Measurements from ENCODE around the gene NPL.

NPL gene

GRCh38 chr1:182791281-182792179 lies 2.0 kb downstream of the NPL start:
- H3K4me1 ChIP-seq (ENCODE audit: control insufficient read depth in 5 of 5, insufficient read depth in 5 of 5, low read length in 5 of 5): peaks cover 0 to 19% (median 14%) of the 10 kb centered on the region in 5 donors
- no peaks in the 10 kb centered on the region for H3K27me3 ChIP-seq (ENCODE audit: control insufficient read depth in 5 of 5, insufficient read depth in 4 of 5, low read length in 5 of 5)
- peaks cover 0 to 7% (median 2%) of the 10 kb centered on the region in 5 donors for H3K36me3 ChIP-seq (ENCODE audit: control insufficient read depth in 5 of 5, insufficient read depth in 5 of 5, low read length in 5 of 5)
- peak overlapping the region in 2 of 5 donors; percentile 5 to 8 for H3K9ac ChIP-seq (ENCODE audit: low read length in 5 of 5)
- no peak overlapping the region for H3K27ac ChIP-seq (ENCODE audit: low read depth, low read length)
- H3K4me3 ChIP-seq (ENCODE audit: low read depth in 1 of 5, low read length in 5 of 5): peak overlapping the region in 1 of 5 donors; percentile 82
- H3K9me3 ChIP-seq (ENCODE audit: control insufficient read depth in 5 of 5, low read length in 5 of 5): no peaks in the 10 kb centered on the region

GRCh38 chr1:182794091-182794490 lies 4.5 kb downstream of the NPL start:
- Histone ChIP-seq H3K9ac (ENCODE audit: low read length in 5 of 5) (no peak overlapping the region), H3K4me1 (ENCODE audit: control insufficient read depth in 5 of 5, insufficient read depth in 5 of 5, low read length in 5 of 5) (peaks cover 0 to 14% (median 10%) of the 10 kb centered on the region in 5 donors)

GRCh38 chr1:182794676-182795201 lies 5.2 kb downstream of the NPL start:
- Histone ChIP-seq H3K27ac (ENCODE audit: low read depth, low read length) (no peak overlapping the region), H3K36me3 (ENCODE audit: control insufficient read depth in 5 of 5, insufficient read depth in 5 of 5, low read length in 5 of 5) (peaks cover 0 to 8% (median 7%) of the 10 kb centered on the region in 5 donors), H3K9me3 (ENCODE audit: control insufficient read depth in 5 of 5, low read length in 5 of 5) (no peaks in the 10 kb centered on the region), H3K9ac (ENCODE audit: low read length in 5 of 5) (no peak overlapping the region), H3K4me3 (ENCODE audit: low read depth in 1 of 5, low read length in 5 of 5) (no peak overlapping the region), H3K4me1 (ENCODE audit: control insufficient read depth in 5 of 5, insufficient read depth in 5 of 5, low read length in 5 of 5) (peaks cover 0 to 9% (median 5%) of the 10 kb centered on the region in 5 donors), H3K27me3 (ENCODE audit: control insufficient read depth in 5 of 5, insufficient read depth in 4 of 5, low read length in 5 of 5) (no peaks in the 10 kb centered on the region)

More at GRCh38 chr1:182794091-182794490, 4.5 kb downstream of the NPL start:
- no peak overlapping the region for H3K27ac ChIP-seq (ENCODE audit: low read depth, low read length)
- no peaks in the 10 kb centered on the region for H3K27me3 ChIP-seq (ENCODE audit: control insufficient read depth in 5 of 5, insufficient read depth in 4 of 5, low read length in 5 of 5)
- no peaks in the 10 kb centered on the region for H3K9me3 ChIP-seq (ENCODE audit: control insufficient read depth in 5 of 5, low read length in 5 of 5)
- H3K4me3 ChIP-seq (ENCODE audit: low read depth in 1 of 5, low read length in 5 of 5): no peak overlapping the region
- H3K36me3 ChIP-seq (ENCODE audit: control insufficient read depth in 5 of 5, insufficient read depth in 5 of 5, low read length in 5 of 5): peaks cover 0 to 8% (median 7%) of the 10 kb centered on the region in 5 donors

GRCh38 chr1:182795563-182796228 lies 6.1 kb downstream of the NPL start:
- H3K27ac ChIP-seq (ENCODE audit: low read depth, low read length): peak overlapping the region; percentile 2
- no peak overlapping the region for H3K4me3 ChIP-seq (ENCODE audit: low read depth in 1 of 5, low read length in 5 of 5)
- peaks cover 0 to 5% (median 0%) of the 10 kb centered on the region in 5 donors for H3K4me1 ChIP-seq (ENCODE audit: control insufficient read depth in 5 of 5, insufficient read depth in 5 of 5, low read length in 5 of 5)
- H3K9me3 ChIP-seq (ENCODE audit: control insufficient read depth in 5 of 5, low read length in 5 of 5): no peaks in the 10 kb centered on the region
- H3K9ac ChIP-seq (ENCODE audit: low read length in 5 of 5): no peak overlapping the region
- peaks cover 0 to 8% (median 7%) of the 10 kb centered on the region in 5 donors for H3K36me3 ChIP-seq (ENCODE audit: control insufficient read depth in 5 of 5, insufficient read depth in 5 of 5, low read length in 5 of 5)
- H3K27me3 ChIP-seq (ENCODE audit: control insufficient read depth in 5 of 5, insufficient read depth in 4 of 5, low read length in 5 of 5): no peaks in the 10 kb centered on the region

- H3K27ac ChIP-seq (ENCODE audit: low read depth, low read length): no peak overlapping the region
- H3K4me1 ChIP-seq (ENCODE audit: control insufficient read depth in 5 of 5, insufficient read depth in 5 of 5, low read length in 5 of 5): no peaks in the 10 kb centered on the region
- no peak overlapping the region for H3K9ac ChIP-seq (ENCODE audit: low read length in 5 of 5)
- H3K9me3 ChIP-seq (ENCODE audit: control insufficient read depth in 5 of 5, low read length in 5 of 5): no peaks in the 10 kb centered on the region
- peaks cover 3 to 35% (median 22%) of the 10 kb centered on the region in 5 donors for H3K36me3 ChIP-seq (ENCODE audit: control insufficient read depth in 5 of 5, insufficient read depth in 5 of 5, low read length in 5 of 5)
- no peaks in the 10 kb centered on the region for H3K27me3 ChIP-seq (ENCODE audit: control insufficient read depth in 5 of 5, insufficient read depth in 4 of 5, low read length in 5 of 5)
- no peak overlapping the region for H3K4me3 ChIP-seq (ENCODE audit: low read depth in 1 of 5, low read length in 5 of 5)
Measured at GRCh38 chr1:182802006-182802803, 12.6 kb downstream of the NPL start.

GRCh38 chr1:182803846-182804245 lies 14.3 kb downstream of the NPL start:
- H3K4me1 ChIP-seq (ENCODE audit: control insufficient read depth in 5 of 5, insufficient read depth in 5 of 5, low read length in 5 of 5): no peaks in the 10 kb centered on the region
- H3K27me3 ChIP-seq (ENCODE audit: control insufficient read depth in 5 of 5, insufficient read depth in 4 of 5, low read length in 5 of 5): no peaks in the 10 kb centered on the region
- H3K9ac ChIP-seq (ENCODE audit: low read length in 5 of 5): no peak overlapping the region
- H3K27ac ChIP-seq (ENCODE audit: low read depth, low read length): no peak overlapping the region
- no peak overlapping the region for H3K4me3 ChIP-seq (ENCODE audit: low read depth in 1 of 5, low read length in 5 of 5)
- H3K9me3 ChIP-seq (ENCODE audit: control insufficient read depth in 5 of 5, low read length in 5 of 5): no peaks in the 10 kb centered on the region
- H3K36me3 ChIP-seq (ENCODE audit: control insufficient read depth in 5 of 5, insufficient read depth in 5 of 5, low read length in 5 of 5): peaks cover 3 to 41% (median 22%) of the 10 kb centered on the region in 5 donors

- H3K4me3 ChIP-seq (ENCODE audit: low read depth in 1 of 5, low read length in 5 of 5): no peak overlapping the region
- peaks cover 0 to 4% (median 0%) of the 10 kb centered on the region in 5 donors for H3K4me1 ChIP-seq (ENCODE audit: control insufficient read depth in 5 of 5, insufficient read depth in 5 of 5, low read length in 5 of 5)
- H3K36me3 ChIP-seq (ENCODE audit: control insufficient read depth in 5 of 5, insufficient read depth in 5 of 5, low read length in 5 of 5): peaks cover 3 to 41% (median 22%) of the 10 kb centered on the region in 5 donors
- H3K9me3 ChIP-seq (ENCODE audit: control insufficient read depth in 5 of 5, low read length in 5 of 5): no peaks in the 10 kb centered on the region
- H3K9ac ChIP-seq (ENCODE audit: low read length in 5 of 5): no peak overlapping the region
- H3K27me3 ChIP-seq (ENCODE audit: control insufficient read depth in 5 of 5, insufficient read depth in 4 of 5, low read length in 5 of 5): no peaks in the 10 kb centered on the region
- H3K27ac ChIP-seq (ENCODE audit: low read depth, low read length): no peak overlapping the region
Measured at GRCh38 chr1:182806015-182806678, 16.6 kb downstream of the NPL start.

- Histone ChIP-seq H3K4me1 (ENCODE audit: control insufficient read depth in 5 of 5, insufficient read depth in 5 of 5, low read length in 5 of 5) (peaks cover 0 to 4% (median 0%) of the 10 kb centered on the region in 5 donors), H3K27ac (ENCODE audit: low read depth, low read length) (no peak overlapping the region), H3K36me3 (ENCODE audit: control insufficient read depth in 5 of 5, insufficient read depth in 5 of 5, low read length in 5 of 5) (peaks cover 3 to 56% (median 26%) of the 10 kb centered on the region in 5 donors), H3K27me3 (ENCODE audit: control insufficient read depth in 5 of 5, insufficient read depth in 4 of 5, low read length in 5 of 5) (no peaks in the 10 kb centered on the region), H3K9ac (ENCODE audit: low read length in 5 of 5) (no peak overlapping the region), H3K9me3 (ENCODE audit: control insufficient read depth in 5 of 5, low read length in 5 of 5) (no peaks in the 10 kb centered on the region), H3K4me3 (ENCODE audit: low read depth in 1 of 5, low read length in 5 of 5) (no peak overlapping the region)
Measured at GRCh38 chr1:182807907-182808306, 18.3 kb downstream of the NPL start.

- Histone ChIP-seq H3K4me3 (ENCODE audit: low read depth in 1 of 5, low read length in 5 of 5) (no peak overlapping the region), H3K4me1 (ENCODE audit: control insufficient read depth in 5 of 5, insufficient read depth in 5 of 5, low read length in 5 of 5) (peaks cover 0 to 4% (median 0%) of the 10 kb centered on the region in 5 donors), H3K9me3 (ENCODE audit: control insufficient read depth in 5 of 5, low read length in 5 of 5) (no peaks in the 10 kb centered on the region), H3K9ac (ENCODE audit: low read length in 5 of 5) (no peak overlapping the region), H3K36me3 (ENCODE audit: control insufficient read depth in 5 of 5, insufficient read depth in 5 of 5, low read length in 5 of 5) (peaks cover 11 to 55% (median 23%) of the 10 kb centered on the region in 5 donors), H3K27ac (ENCODE audit: low read depth, low read length) (no peak overlapping the region), H3K27me3 (ENCODE audit: control insufficient read depth in 5 of 5, insufficient read depth in 4 of 5, low read length in 5 of 5) (no peaks in the 10 kb centered on the region)
Measured at GRCh38 chr1:182809414-182809957, 19.9 kb downstream of the NPL start.
